ENCODE data around the gene RBPJ. TPM values are rescaled to one million over a fixed set of nuclear protein-coding genes. Genes with fewer than 3 reads are reported as not detected.

Gene RBPJ
- total RNA-seq, 2 experiments from 2014 or later = 64.1 to 72.3 TPM

- intact Hi-C loops (cut with DNase I, micrococcal nuclease) = loop anchor here in 1 of 2 experiments (10.0 kb wide), 1 partner anchor 133 kb away; the partner anchor contains the start of gene TBC1D19
- no peak for DNase-seq
- peaks cover 2% of the 10 kb centered on the region for H3K9me3 Mint-ChIP-seq
- Histone ChIP-seq H3K9me3 (ENCODE audit: control insufficient read depth in 1 of 2, insufficient read depth in 1 of 2, low read length in 2 of 2) (peaks cover 6 to 10% of the 10 kb centered on the region in 2 experiments), H3K27me3 (ENCODE audit: control insufficient read depth in 1 of 2, insufficient read depth in 2 of 2, low read length in 2 of 2) (no peaks in the 10 kb centered on the region), H3K4me1 (ENCODE audit: insufficient read depth, low read length) (no peaks in the 10 kb centered on the region), H3K4me3 (ENCODE audit: low read length) (no peak overlapping the region), H3K27ac (ENCODE audit: low read depth in 1 of 2, low read length in 2 of 2) (no peak overlapping the region), H3K36me3 (ENCODE audit: insufficient read depth, low read length) (no peaks in the 10 kb centered on the region)
- ChIA-PET CTCF (interaction anchor here (0.7 kb wide), 1 partner anchor 28 kb away, joined by 3 read pairs; no protein-coding TSS in a partner anchor), POLR2A (interaction anchor here (0.6 kb wide), 1 partner anchor 17 kb away, joined by 3 read pairs; no protein-coding TSS in a partner anchor)
- TF ChIP-seq, protein P1, sequence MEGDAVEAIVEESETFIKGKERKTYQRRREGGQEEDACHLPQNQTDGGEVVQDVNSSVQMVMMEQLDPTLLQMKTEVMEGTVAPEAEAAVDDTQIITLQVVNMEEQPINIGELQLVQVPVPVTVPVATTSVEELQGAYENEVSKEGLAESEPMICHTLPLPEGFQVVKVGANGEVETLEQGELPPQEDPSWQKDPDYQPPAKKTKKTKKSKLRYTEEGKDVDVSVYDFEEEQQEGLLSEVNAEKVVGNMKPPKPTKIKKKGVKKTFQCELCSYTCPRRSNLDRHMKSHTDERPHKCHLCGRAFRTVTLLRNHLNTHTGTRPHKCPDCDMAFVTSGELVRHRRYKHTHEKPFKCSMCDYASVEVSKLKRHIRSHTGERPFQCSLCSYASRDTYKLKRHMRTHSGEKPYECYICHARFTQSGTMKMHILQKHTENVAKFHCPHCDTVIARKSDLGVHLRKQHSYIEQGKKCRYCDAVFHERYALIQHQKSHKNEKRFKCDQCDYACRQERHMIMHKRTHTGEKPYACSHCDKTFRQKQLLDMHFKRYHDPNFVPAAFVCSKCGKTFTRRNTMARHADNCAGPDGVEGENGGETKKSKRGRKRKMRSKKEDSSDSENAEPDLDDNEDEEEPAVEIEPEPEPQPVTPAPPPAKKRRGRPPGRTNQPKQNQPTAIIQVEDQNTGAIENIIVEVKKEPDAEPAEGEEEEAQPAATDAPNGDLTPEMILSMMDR (IDR thresholded peaks at IDR 0.05) = no peak
- H3K36me3 Mint-ChIP-seq (ENCODE audit: low read depth) = no peaks in the 10 kb centered on the region
- no peak overlapping the region for H3K27ac Mint-ChIP-seq
- no peak overlapping the region for H3K4me3 Mint-ChIP-seq
- H3K4me1 Mint-ChIP-seq (ENCODE audit: low read depth) = peaks cover under 1% of the 10 kb centered on the region
- ATAC-seq (ENCODE audit: poor library complexity) = no peak
- peaks cover 5% of the 10 kb centered on the region for H3K27me3 Mint-ChIP-seq
These were observed 130.8 kb downstream of the RBPJ start for GRCh38 chr4:26451597-26451996.

DNA sequence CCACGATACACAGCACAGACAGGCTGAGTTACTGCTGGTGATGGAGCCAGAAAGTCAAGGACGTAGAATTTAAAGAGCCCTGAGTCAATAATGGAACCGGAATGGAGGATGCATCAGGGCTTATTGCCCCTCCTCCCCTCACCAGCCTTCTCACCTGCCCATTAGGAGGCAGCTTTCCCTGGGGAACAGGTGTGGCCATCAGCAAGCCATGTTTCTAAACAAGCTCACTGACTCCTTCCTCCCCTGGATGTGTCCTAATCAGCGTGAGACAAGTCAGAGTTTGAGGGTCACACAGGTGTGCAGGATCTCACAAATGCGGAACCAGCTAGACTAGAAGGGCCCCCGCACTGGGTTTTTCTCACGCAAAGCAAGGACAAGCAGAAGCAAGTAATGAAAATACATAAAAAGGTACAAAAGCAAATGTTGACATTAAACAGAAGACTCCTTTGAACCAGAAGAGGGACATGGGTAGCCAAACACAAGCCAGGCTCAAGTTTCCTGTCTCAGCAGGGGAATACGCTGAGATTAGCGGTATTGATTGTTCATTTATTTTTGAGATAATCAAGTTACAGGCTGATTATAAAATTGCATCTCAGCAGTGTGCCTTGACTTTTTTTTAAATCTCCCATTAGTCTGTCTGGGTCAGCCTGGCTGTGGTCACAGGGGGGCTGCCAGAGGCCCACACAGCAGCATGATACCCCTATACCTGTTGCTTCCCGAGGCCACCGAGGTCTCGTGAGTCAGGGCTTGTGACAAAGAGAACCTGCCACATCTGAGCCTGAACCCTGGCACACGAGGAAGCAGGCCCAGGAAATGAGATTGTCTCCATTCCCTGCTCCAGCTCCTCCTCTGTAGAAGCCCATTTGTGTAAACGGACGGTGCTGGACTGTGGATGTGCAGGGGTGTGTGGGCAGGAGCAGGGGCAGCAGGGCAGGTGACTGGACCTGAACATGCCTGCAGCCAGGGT, 132.0 kb downstream of the RBPJ start:
- Mint-ChIP-seq H3K4me1 (ENCODE audit: low read depth) (peaks cover 13% of the 10 kb centered on the region), H3K27ac (no peak overlapping the region), H3K36me3 (ENCODE audit: low read depth) (no peaks in the 10 kb centered on the region), H3K27me3 (peaks cover 5% of the 10 kb centered on the region), H3K4me3 (no peak overlapping the region), H3K9me3 (peaks cover 2% of the 10 kb centered on the region)
- ATAC-seq (ENCODE audit: poor library complexity) = no peak
- TF ChIP-seq, protein P1 (IDR thresholded peaks at IDR 0.05) = no peak
- no peak overlapping the region for H3K27ac ChIP-seq (ENCODE audit: low read depth in 1 of 2, low read length in 2 of 2)
- H3K4me1 ChIP-seq (ENCODE audit: insufficient read depth, low read length) = no peaks in the 10 kb centered on the region
- DNase-seq = no peak
- no peak overlapping the region for H3K4me3 ChIP-seq (ENCODE audit: low read length)
- intact Hi-C loops (cut with DNase I, micrococcal nuclease) = loop anchor here in 1 of 2 experiments (10.0 kb wide), 1 partner anchor 132 kb away; the partner anchor contains the start of gene TBC1D19
- no peaks in the 10 kb centered on the region for H3K36me3 ChIP-seq (ENCODE audit: insufficient read depth, low read length)
- CTCF ChIA-PET = no interaction called here
- POLR2A ChIA-PET = no interaction called here
- H3K27me3 ChIP-seq (ENCODE audit: control insufficient read depth in 1 of 2, insufficient read depth in 2 of 2, low read length in 2 of 2) = no peaks in the 10 kb centered on the region
- H3K9me3 ChIP-seq (ENCODE audit: control insufficient read depth in 1 of 2, insufficient read depth in 1 of 2, low read length in 2 of 2) = peaks cover 6 to 10% of the 10 kb centered on the region in 2 experiments

- Histone ChIP-seq H3K4me3 (ENCODE audit: low read length) (no peak overlapping the region), H3K36me3 (ENCODE audit: insufficient read depth, low read length) (no peaks in the 10 kb centered on the region), H3K4me1 (ENCODE audit: insufficient read depth, low read length) (no peaks in the 10 kb centered on the region), H3K27me3 (ENCODE audit: control insufficient read depth in 1 of 2, insufficient read depth in 2 of 2, low read length in 2 of 2) (no peaks in the 10 kb centered on the region), H3K27ac (ENCODE audit: low read depth in 1 of 2, low read length in 2 of 2) (no peak overlapping the region), H3K9me3 (ENCODE audit: control insufficient read depth in 1 of 2, insufficient read depth in 1 of 2, low read length in 2 of 2) (peaks cover 6 to 10% of the 10 kb centered on the region in 2 experiments)
- H3K36me3 Mint-ChIP-seq (ENCODE audit: low read depth) = no peaks in the 10 kb centered on the region
- H3K4me1 Mint-ChIP-seq (ENCODE audit: low read depth) = peaks cover 28% of the 10 kb centered on the region
- intact Hi-C loops (cut with DNase I, micrococcal nuclease) = loop anchor here in 1 of 2 experiments (5.0 to 10.0 kb wide), 2 partner anchors 130 to 267 kb away; partner anchors contain the start of gene TBC1D19
- H3K27ac Mint-ChIP-seq = no peak overlapping the region
- ATAC-seq (ENCODE audit: poor library complexity) = no peak
- DNase-seq = no peak
- TF ChIP-seq, protein P1 (IDR thresholded peaks at IDR 0.05) = no peak
- peaks cover 2% of the 10 kb centered on the region for H3K9me3 Mint-ChIP-seq
- CTCF ChIA-PET = no interaction called here
- H3K4me3 Mint-ChIP-seq = no peak overlapping the region
- POLR2A ChIA-PET = no interaction called here
- H3K27me3 Mint-ChIP-seq = no peaks in the 10 kb centered on the region
These were observed 134.1 kb downstream of the RBPJ start for GRCh38 chr4:26454961-26455360.
